NCI-H748 (cell line): ENCODE measurements around the gene MAD1L1.

ENCODE experiments used
- DNase-seq: peaks from one replicate; lab custom pipeline; 2025; ENCODE audit not compliant: unreplicated experiment; lab: John Stamatoyannopoulos, UW

MAD1L1 gene

GRCh38 chr7:1813394-1814088 lies 419.2 kb downstream of the MAD1L1 start:
- no peak for DNase-seq

- no peak for DNase-seq
These were observed 420.0 kb downstream of the MAD1L1 start for GRCh38 chr7:1812509-1813393.

GRCh38 chr7:1811850-1812508 lies 420.8 kb downstream of the MAD1L1 start:
- no peak for DNase-seq

GRCh38 chr7:1810961-1811849 lies 421.5 kb downstream of the MAD1L1 start:
- DNase-seq, result no peak

GRCh38 chr7:1810521-1810920 lies 422.2 kb downstream of the MAD1L1 start:
- no peak for DNase-seq

- no peak for DNase-seq
These were observed 423.0 kb downstream of the MAD1L1 start for GRCh38 chr7:1809601-1810258.

GRCh38 chr7:1809070-1809469 lies 423.7 kb downstream of the MAD1L1 start:
- no peak for DNase-seq

GRCh38 chr7:1807821-1808600 lies 424.7 kb downstream of the MAD1L1 start:
- no peak for DNase-seq

GRCh38 chr7:1806354-1806753 lies 426.4 kb downstream of the MAD1L1 start:
- no peak for DNase-seq

- DNase-seq, result no peak
These were observed 428.4 kb downstream of the MAD1L1 start for GRCh38 chr7:1804310-1804709.

GRCh38 chr7:1802899-1803298 lies 429.8 kb downstream of the MAD1L1 start:
- no peak for DNase-seq

- no peak for DNase-seq
These were observed 431.8 kb downstream of the MAD1L1 start for GRCh38 chr7:1800902-1801301.

GRCh38 chr7:1798191-1798590 lies 434.6 kb downstream of the MAD1L1 start:
- no peak for DNase-seq

GRCh38 chr7:1794888-1795542 lies 437.7 kb downstream of the MAD1L1 start:
- peak; percentile 45 for DNase-seq

GRCh38 chr7:1787681-1788235 lies 445.0 kb downstream of the MAD1L1 start:
- DNase-seq, result no peak

- no peak for DNase-seq
These were observed 445.5 kb downstream of the MAD1L1 start for GRCh38 chr7:1787241-1787640.

GRCh38 chr7:1785839-1786238 lies 446.9 kb downstream of the MAD1L1 start:
- no peak for DNase-seq

- no peak for DNase-seq
These were observed 451.4 kb downstream of the MAD1L1 start for GRCh38 chr7:1781369-1781768.

- DNase-seq, result no peak
These were observed 453.3 kb downstream of the MAD1L1 start for GRCh38 chr7:1779445-1779844.
